DMS53 treated with DMSO at 0.1 percent for 48 hours (cell line): ENCODE data around the gene GBGT1.

Experiments used
- DNase-seq: peaks from one replicate; lab custom pipeline; 2025; ENCODE audit not compliant: unreplicated experiment; lab: John Stamatoyannopoulos, UW

GBGT1 gene

GRCh38 chr9:133104718-133105460, 58.8 kb downstream of the GBGT1 start:
- DNase-seq: no peak

GRCh38 chr9:133103987-133104505, 59.7 kb downstream of the GBGT1 start:
- DNase-seq: no peak

- DNase-seq: no peak
Observed at GRCh38 chr9:133103183-133103986, 60.3 kb downstream of the GBGT1 start.
